Trophoblast cell (in vitro differentiated cells and primary cell): ENCODE measurements around the gene OTUB1.

Source experiments
- DNase-seq, 2 donors: peaks; one replicate each; pipeline ENCODE4 v3.0.0-alpha.2; 2016
- H2AFZ ChIP-seq: 2 replicates; pipeline ENCODE4 v1.6.1; 2013; ENCODE audit warnings: low read length, moderate library complexity, mild to moderate bottlenecking; ENCODE audit not compliant: insufficient read depth, poor library complexity
- H2AK5ac ChIP-seq: 2 replicates; pipeline ENCODE4 v1.6.1; 2013; ENCODE audit warnings: mild to moderate bottlenecking, low read length
- H2BK120ac ChIP-seq: 2 replicates; pipeline ENCODE4 v1.6.1; 2013; ENCODE audit warnings: low read length, mild to moderate bottlenecking, moderate library complexity; ENCODE audit not compliant: insufficient read depth, poor library complexity
- H2BK12ac ChIP-seq: 2 replicates; pipeline ENCODE4 v1.6.1; 2013; ENCODE audit warnings: mild to moderate bottlenecking, low read length, moderate library complexity
- H2BK5ac ChIP-seq: 2 replicates; pipeline ENCODE4 v1.6.1; 2013; ENCODE audit warnings: low read length, low read depth, moderate library complexity, mild to moderate bottlenecking; ENCODE audit not compliant: poor library complexity
- H3K14ac ChIP-seq: 2 replicates; pipeline ENCODE4 v1.6.1; 2013; ENCODE audit warnings: mild to moderate bottlenecking, low read length
- H3K18ac ChIP-seq: 2 replicates; pipeline ENCODE4 v1.6.1; 2013; ENCODE audit warnings: mild to moderate bottlenecking, low read length
- H3K23ac ChIP-seq: 2 replicates; pipeline ENCODE4 v1.6.1; 2013; ENCODE audit warnings: low read length
- H3K27ac ChIP-seq: 2 replicates; pipeline ENCODE4 v1.5.1; 2013; ENCODE audit warnings: low read depth, mild to moderate bottlenecking, inconsistent platforms, low read length, moderate library complexity
- H3K27me3 ChIP-seq: 2 replicates; pipeline ENCODE4 v1.6.1; 2013; ENCODE audit warnings: inconsistent platforms, mild to moderate bottlenecking, low read length, moderate library complexity; ENCODE audit not compliant: insufficient read depth
- H3K36me3 ChIP-seq, 2 experiments: 1 replicate in 1 of 2; 2 replicates in 1 of 2; pipeline ENCODE4 v1.6.1; 2013; ENCODE audit warnings: low read length in 2 of 2, mild to moderate bottlenecking in 2 of 2, moderate library complexity in 1 of 2; ENCODE audit not compliant: insufficient read depth in 2 of 2, control insufficient read depth in 1 of 2
- H3K4ac ChIP-seq: 2 replicates; pipeline ENCODE4 v1.6.1; 2013; ENCODE audit warnings: low read depth, mild to moderate bottlenecking, low read length, moderate library complexity
- H3K4me1 ChIP-seq, 2 experiments: 1 replicate in 1 of 2; 2 replicates in 1 of 2; pipeline ENCODE4 v1.6.1; 2013; ENCODE audit warnings: low read length in 2 of 2, mild to moderate bottlenecking in 2 of 2, moderate library complexity in 1 of 2; ENCODE audit not compliant: insufficient read depth in 2 of 2, control insufficient read depth in 1 of 2
- H3K4me2 ChIP-seq: 2 replicates; pipeline ENCODE4 v1.6.1; 2013; ENCODE audit warnings: inconsistent platforms, mild to moderate bottlenecking, low read length, moderate library complexity
- H3K4me3 ChIP-seq: 2 replicates; pipeline ENCODE4 v1.5.1; 2013; ENCODE audit warnings: mild to moderate bottlenecking, low read depth, low read length, inconsistent platforms
- H3K79me1 ChIP-seq: one replicate; pipeline ENCODE4 v1.6.1; 2013; ENCODE audit warnings: low read length
- H3K79me2 ChIP-seq: 2 replicates; pipeline ENCODE4 v1.6.1; 2013; ENCODE audit warnings: low read length, mild to moderate bottlenecking; ENCODE audit not compliant: control insufficient read depth, insufficient read depth, poor library complexity
- H3K9ac ChIP-seq: 2 replicates; pipeline ENCODE4 v1.6.1; 2013; ENCODE audit warnings: mild to moderate bottlenecking, low read length
- H3K9me3 ChIP-seq: 2 replicates; pipeline ENCODE4 v1.6.1; 2013; ENCODE audit warnings: low read depth, mild to moderate bottlenecking, control low read depth, inconsistent platforms, low read length; ENCODE audit not compliant: insufficient read depth
- H4K12ac ChIP-seq: 2 replicates; pipeline ENCODE4 v1.6.1; 2013; ENCODE audit warnings: low read depth, mild to moderate bottlenecking, low read length, moderate library complexity
- H4K8ac ChIP-seq: 2 replicates; pipeline ENCODE4 v1.6.1; 2013; ENCODE audit warnings: low read depth, mild to moderate bottlenecking, low read length, moderate library complexity
- H4K91ac ChIP-seq: one replicate; pipeline ENCODE4 v1.6.1; 2013; ENCODE audit warnings: low read depth, mild to moderate bottlenecking, low read length, moderate library complexity
- WGBS: extraction: QIAGEN DNeasy Blood & Tissue Kit; methylation state at CpG from one replicate; pipeline ENCODE4 v1.1.7; 2013; ENCODE audit warnings: missing lambda C conversion rate; ENCODE audit not compliant: insufficient read length, insufficient coverage; ENCODE audit errors: extremely low coverage; 5-methylcytosine and 5-hydroxymethylcytosine counted together

Gene OTUB1

GRCh38 chr11:64009710-64010109, 23.5 kb downstream of the OTUB1 start:
- WGBS = no CpG with 5 or more reads among the region's 8 CpGs
- no peak overlapping the region for H3K4ac ChIP-seq

GRCh38 chr11:64010783-64011182, 24.5 kb downstream of the OTUB1 start:
- no peak overlapping the region for H2AFZ ChIP-seq
- no CpG with 5 or more reads among the region's 2 CpGs for WGBS
- H3K9me3 ChIP-seq = no peaks in the 10 kb centered on the region
- H3K4ac ChIP-seq = no peak overlapping the region
- no peak overlapping the region for H3K9ac ChIP-seq
- H3K36me3 ChIP-seq = no peaks in the 10 kb centered on the region
- H2BK120ac ChIP-seq = no peak overlapping the region
- H3K18ac ChIP-seq = no peak overlapping the region
- no peak overlapping the region for H3K27ac ChIP-seq
- no peak overlapping the region for H3K4me2 ChIP-seq
- peaks cover 14% of the 10 kb centered on the region for H3K27me3 ChIP-seq
- H4K91ac ChIP-seq = no peak overlapping the region
- H2AK5ac ChIP-seq = no peak overlapping the region
- H2BK5ac ChIP-seq = no peak overlapping the region
- H4K8ac ChIP-seq = no peak overlapping the region
- no peak overlapping the region for H2BK12ac ChIP-seq
- peaks cover 12 to 16% of the 10 kb centered on the region in 2 experiments for H3K4me1 ChIP-seq
- H3K79me1 ChIP-seq = no peaks in the 10 kb centered on the region
- H4K12ac ChIP-seq = no peak overlapping the region
- H3K4me3 ChIP-seq = no peak overlapping the region
- no peak for DNase-seq
- H3K14ac ChIP-seq = no peak overlapping the region
- H3K23ac ChIP-seq = no peak overlapping the region
- H3K79me2 ChIP-seq = no peaks in the 10 kb centered on the region

More at GRCh38 chr11:64009710-64010109, 23.5 kb downstream of the OTUB1 start:
- H3K4me3 ChIP-seq = no peak overlapping the region
- H2BK12ac ChIP-seq = no peak overlapping the region
- H2BK5ac ChIP-seq = no peak overlapping the region
- no peak overlapping the region for H4K8ac ChIP-seq
- H3K14ac ChIP-seq = no peak overlapping the region
- H2BK120ac ChIP-seq = no peak overlapping the region
- DNase-seq = no peak
- H3K18ac ChIP-seq = no peak overlapping the region
- no peak overlapping the region for H3K4me2 ChIP-seq
- peaks cover 12 to 16% of the 10 kb centered on the region in 2 experiments for H3K4me1 ChIP-seq
- no peak overlapping the region for H3K9ac ChIP-seq
- H3K23ac ChIP-seq = no peak overlapping the region
- H2AFZ ChIP-seq = no peak overlapping the region
- no peak overlapping the region for H3K27ac ChIP-seq
- no peaks in the 10 kb centered on the region for H3K36me3 ChIP-seq
- H3K27me3 ChIP-seq = peaks cover 14% of the 10 kb centered on the region
- H3K79me1 ChIP-seq = no peaks in the 10 kb centered on the region
- H4K12ac ChIP-seq = no peak overlapping the region
- H4K91ac ChIP-seq = no peak overlapping the region
- no peaks in the 10 kb centered on the region for H3K79me2 ChIP-seq
- H2AK5ac ChIP-seq = no peak overlapping the region
- H3K9me3 ChIP-seq = no peaks in the 10 kb centered on the region

- no peak overlapping the region for H4K12ac ChIP-seq
- no peak overlapping the region for H3K4ac ChIP-seq
- H3K79me2 ChIP-seq = no peaks in the 10 kb centered on the region
- H3K36me3 ChIP-seq = no peaks in the 10 kb centered on the region
- H2AFZ ChIP-seq = no peak overlapping the region
- H3K23ac ChIP-seq = no peak overlapping the region
- H3K9ac ChIP-seq = no peak overlapping the region
- H2BK5ac ChIP-seq = no peak overlapping the region
- no peak for DNase-seq
- no peaks in the 10 kb centered on the region for H3K9me3 ChIP-seq
- no peak overlapping the region for H4K91ac ChIP-seq
- H3K4me3 ChIP-seq = no peak overlapping the region
- H3K18ac ChIP-seq = no peak overlapping the region
- H3K4me1 ChIP-seq = peaks cover 12 to 16% of the 10 kb centered on the region in 2 experiments
- no peak overlapping the region for H2AK5ac ChIP-seq
- H3K27me3 ChIP-seq = peaks cover 12% of the 10 kb centered on the region
- H3K79me1 ChIP-seq = no peaks in the 10 kb centered on the region
- H2BK120ac ChIP-seq = no peak overlapping the region
- H2BK12ac ChIP-seq = no peak overlapping the region
- no peak overlapping the region for H3K14ac ChIP-seq
- no peak overlapping the region for H3K27ac ChIP-seq
- H4K8ac ChIP-seq = no peak overlapping the region
- no CpG with 5 or more reads among the region's 8 CpGs for WGBS
- H3K4me2 ChIP-seq = no peak overlapping the region
These were observed 25.1 kb downstream of the OTUB1 start for GRCh38 chr11:64011371-64011770.

- Histone ChIP-seq H3K4me1 (peaks cover 6 to 8% of the 10 kb centered on the region in 2 experiments), H2BK5ac (no peak overlapping the region), H4K8ac (no peak overlapping the region), H3K14ac (no peak overlapping the region), H3K79me1 (no peaks in the 10 kb centered on the region), H3K23ac (no peak overlapping the region), H3K4me3 (no peak overlapping the region), H4K12ac (no peak overlapping the region), H3K9ac (no peak overlapping the region), H2AFZ (no peak overlapping the region), H3K18ac (no peak overlapping the region), H4K91ac (no peak overlapping the region), H2AK5ac (no peak overlapping the region), H3K79me2 (no peaks in the 10 kb centered on the region), H2BK12ac (no peak overlapping the region), H2BK120ac (no peak overlapping the region), H3K4me2 (no peak overlapping the region), H3K9me3 (no peaks in the 10 kb centered on the region), H3K27me3 (no peaks in the 10 kb centered on the region), H3K36me3 (no peaks in the 10 kb centered on the region), H3K4ac (no peak overlapping the region), H3K27ac (no peak overlapping the region)
- DNase-seq = no peak
- WGBS = no CpG with 5 or more reads among the region's 16 CpGs
These were observed 27.1 kb downstream of the OTUB1 start for GRCh38 chr11:64013141-64013896.
